ENCODE measurements around the gene MRPS23.

MRPS23 gene

DNA sequence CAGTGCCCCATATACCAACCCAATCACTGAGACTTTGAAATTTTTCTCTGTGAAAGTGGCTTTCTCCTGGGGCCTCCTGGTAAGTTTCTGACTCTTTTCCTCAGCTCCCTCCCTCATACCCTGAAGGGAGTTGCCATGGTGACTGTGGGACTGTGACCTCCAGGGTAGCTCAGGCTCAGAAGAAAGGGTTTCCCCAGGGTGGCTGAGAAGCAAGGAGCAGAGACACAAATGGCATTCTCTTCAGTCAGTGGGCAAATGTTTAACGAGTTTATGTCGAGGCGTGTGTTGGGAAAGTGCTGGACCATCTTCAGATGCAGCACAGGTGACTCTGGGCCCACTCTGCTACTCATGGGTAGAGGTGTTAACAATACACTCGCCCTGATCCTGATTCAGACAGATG is 46.8 kb downstream of the MRPS23 start:
- DNase-seq (ENCODE audit: low spot score), result no peak
- no peak for FAIRE-seq

DNA sequence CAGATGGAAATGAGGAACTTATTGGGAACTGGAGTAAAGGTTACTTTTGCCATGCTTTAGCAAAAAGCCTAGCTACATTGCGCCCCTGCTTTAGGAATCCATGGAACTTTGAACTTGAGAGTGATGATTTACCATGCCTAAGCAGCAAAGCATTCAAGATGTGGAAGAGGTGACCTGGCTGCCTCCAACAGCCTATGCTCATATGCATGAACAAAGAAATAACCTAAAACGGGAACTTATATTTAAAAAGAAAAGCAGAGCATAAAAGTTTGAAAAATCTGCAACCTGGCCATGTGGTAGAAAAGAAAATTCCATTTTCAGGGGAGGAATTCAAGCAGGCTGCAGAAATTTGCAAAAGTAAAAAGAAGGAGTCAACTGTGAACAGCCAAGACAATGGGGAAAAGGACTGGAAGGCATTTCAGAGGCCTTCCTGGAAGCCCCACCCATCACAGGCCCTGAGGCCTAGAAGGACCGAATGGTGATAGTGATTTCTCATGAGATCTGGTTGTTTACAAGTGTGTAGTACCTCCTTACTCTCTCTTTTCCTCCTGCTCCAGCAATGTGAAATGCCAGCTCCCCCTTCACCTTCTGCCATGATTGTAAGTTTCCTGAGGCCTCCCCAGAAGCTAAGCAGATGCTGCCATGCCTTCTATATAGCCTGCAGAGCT is 48.7 kb downstream of the MRPS23 start:
- no peak for FAIRE-seq
- DNase-seq (ENCODE audit: low spot score), result no peak

DNA sequence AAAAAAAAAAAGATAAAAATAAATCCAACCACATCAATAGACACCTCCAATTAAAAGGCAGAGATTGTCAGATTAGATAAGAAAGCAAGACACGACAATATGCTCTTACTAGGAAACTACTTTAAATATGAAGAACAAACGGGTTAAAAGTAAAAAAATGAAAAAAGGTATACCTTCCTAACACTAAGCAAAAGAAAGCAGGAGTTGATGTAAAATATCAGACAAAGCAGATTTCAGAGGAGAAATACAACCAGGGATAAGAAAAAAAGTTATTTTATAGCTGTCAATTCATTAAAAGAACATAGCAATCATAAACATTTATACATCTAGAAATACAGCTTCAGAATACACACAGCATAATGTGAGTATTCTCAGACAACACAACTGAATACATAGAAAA is 55.0 kb downstream of the MRPS23 start:
- FAIRE-seq, result no peak
- no peak for DNase-seq (ENCODE audit: low spot score)

DNA sequence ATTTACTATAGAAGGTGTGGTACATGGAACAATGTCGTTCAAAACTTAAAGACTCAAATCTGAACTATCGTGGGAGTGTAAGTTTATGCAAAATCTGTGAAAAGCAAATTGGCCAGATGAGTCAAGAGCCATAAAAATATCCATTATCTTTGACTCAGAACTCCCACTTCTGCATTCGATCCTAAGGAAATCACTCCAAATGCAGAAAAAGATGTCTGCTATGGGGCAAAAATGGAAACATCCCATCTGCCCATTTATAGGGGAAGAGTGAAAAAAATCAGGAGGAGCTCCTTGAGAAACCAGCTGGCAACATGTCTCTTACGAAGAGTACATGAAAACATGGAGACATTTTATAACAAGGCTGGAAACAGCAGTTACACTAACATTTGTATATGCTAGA is 61.1 kb downstream of the MRPS23 start:
- no peak for FAIRE-seq

DNA sequence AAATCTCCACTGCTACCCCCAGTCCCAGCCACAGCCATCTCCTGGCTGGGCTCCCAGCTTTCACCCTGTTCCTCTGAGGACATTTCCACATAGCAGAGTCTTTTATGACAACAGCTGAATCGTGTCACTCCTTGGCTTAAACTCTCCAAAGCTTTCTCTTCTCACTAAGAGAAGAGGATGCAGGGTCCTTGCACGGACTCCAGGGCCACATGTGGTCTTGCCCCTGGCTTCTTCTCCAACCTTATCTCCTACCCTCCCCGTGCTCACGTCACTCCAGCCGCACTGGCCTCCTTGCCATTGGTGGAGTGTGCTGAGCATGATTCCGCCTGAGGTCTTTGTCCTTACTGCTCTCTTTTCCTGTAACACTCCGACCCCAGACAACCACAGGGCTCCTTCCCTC is 64.8 kb downstream of the MRPS23 start:
- DNase-seq (ENCODE audit: low spot score), result no peak
- FAIRE-seq, result no peak

More for the DNA sequence above, 61.1 kb downstream of the MRPS23 start:
- no peak for DNase-seq (ENCODE audit: low spot score)
